ENCODE data around the gene AVPR2.

The AVPR2 gene

DNA sequence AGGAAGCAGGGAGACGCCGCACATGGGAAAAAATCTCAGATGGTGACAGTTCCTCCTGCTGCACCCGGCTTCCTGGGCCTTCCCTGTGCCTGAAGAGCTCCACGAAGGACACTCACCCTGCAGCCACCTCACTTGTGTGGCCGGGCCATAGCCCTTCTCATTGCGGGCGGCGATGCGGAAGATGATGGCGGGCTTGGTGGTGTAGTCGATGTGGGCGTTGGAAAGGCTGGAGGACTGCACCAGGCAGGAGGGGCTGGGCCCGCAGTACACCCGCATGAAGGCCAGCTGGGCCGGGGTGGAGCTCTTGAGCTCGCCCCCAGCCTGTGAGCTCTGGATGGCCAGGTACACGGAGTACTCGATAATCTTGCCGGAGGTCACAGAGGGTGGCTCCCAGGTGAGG, 45.7 kb downstream of the AVPR2 start:
- 0 out of 2 replicates have a peak, but pooled peaks cover 5% of the 10 kb centered on the region for H3K36me3 ChIP-seq (replicated peaks; ENCODE audit: insufficient read depth, low read length)
- peaks cover 3% of the 10 kb centered on the region; the same call in 1 of the 2 replicates for H3F3A ChIP-seq (ENCODE audit: insufficient read depth, low read length)
- no peak overlapping the region for H3K9ac ChIP-seq (ENCODE audit: low read length)
- no peak for DNase-seq
- H2AFZ ChIP-seq (ENCODE audit: low read length): no peak overlapping the region
- no peak overlapping the region for H3K27ac ChIP-seq (ENCODE audit: low read length)
- TF ChIP-seq EZH2phosphoT487 (IDR thresholded peaks at IDR 0.05; ENCODE audit: low read length) (no peak), EZH2 (optimal IDR thresholded peaks at IDR 0.05; ENCODE audit: low read depth, low read length) (no peak)
- TF ChIP-seq, protein P1, sequence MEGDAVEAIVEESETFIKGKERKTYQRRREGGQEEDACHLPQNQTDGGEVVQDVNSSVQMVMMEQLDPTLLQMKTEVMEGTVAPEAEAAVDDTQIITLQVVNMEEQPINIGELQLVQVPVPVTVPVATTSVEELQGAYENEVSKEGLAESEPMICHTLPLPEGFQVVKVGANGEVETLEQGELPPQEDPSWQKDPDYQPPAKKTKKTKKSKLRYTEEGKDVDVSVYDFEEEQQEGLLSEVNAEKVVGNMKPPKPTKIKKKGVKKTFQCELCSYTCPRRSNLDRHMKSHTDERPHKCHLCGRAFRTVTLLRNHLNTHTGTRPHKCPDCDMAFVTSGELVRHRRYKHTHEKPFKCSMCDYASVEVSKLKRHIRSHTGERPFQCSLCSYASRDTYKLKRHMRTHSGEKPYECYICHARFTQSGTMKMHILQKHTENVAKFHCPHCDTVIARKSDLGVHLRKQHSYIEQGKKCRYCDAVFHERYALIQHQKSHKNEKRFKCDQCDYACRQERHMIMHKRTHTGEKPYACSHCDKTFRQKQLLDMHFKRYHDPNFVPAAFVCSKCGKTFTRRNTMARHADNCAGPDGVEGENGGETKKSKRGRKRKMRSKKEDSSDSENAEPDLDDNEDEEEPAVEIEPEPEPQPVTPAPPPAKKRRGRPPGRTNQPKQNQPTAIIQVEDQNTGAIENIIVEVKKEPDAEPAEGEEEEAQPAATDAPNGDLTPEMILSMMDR (IDR thresholded peaks at IDR 0.05; ENCODE audit: low read length): no peak
- H3K9me2 ChIP-seq (replicated peaks; ENCODE audit: insufficient read depth, low read length): no peaks in the 10 kb centered on the region
- no peak overlapping the region for H3K4me2 ChIP-seq (ENCODE audit: low read depth, low read length)
- H3K9me3 ChIP-seq (replicated peaks; ENCODE audit: insufficient read depth, low read length): no peaks in the 10 kb centered on the region
- H3K4me1 ChIP-seq (ENCODE audit: low read length): no peaks in the 10 kb centered on the region
- H4K20me1 ChIP-seq (ENCODE audit: insufficient read depth, low read length): no peaks in the 10 kb centered on the region
- H3K79me2 ChIP-seq (ENCODE audit: low read length): peaks cover 14% of the 10 kb centered on the region; the same call in 1 of the 2 replicates
- no peak overlapping the region for H3K4me3 ChIP-seq (ENCODE audit: low read length)
- no peaks in the 10 kb centered on the region for H3K27me3 ChIP-seq (replicated peaks; ENCODE audit: insufficient read depth, low read length)

DNA sequence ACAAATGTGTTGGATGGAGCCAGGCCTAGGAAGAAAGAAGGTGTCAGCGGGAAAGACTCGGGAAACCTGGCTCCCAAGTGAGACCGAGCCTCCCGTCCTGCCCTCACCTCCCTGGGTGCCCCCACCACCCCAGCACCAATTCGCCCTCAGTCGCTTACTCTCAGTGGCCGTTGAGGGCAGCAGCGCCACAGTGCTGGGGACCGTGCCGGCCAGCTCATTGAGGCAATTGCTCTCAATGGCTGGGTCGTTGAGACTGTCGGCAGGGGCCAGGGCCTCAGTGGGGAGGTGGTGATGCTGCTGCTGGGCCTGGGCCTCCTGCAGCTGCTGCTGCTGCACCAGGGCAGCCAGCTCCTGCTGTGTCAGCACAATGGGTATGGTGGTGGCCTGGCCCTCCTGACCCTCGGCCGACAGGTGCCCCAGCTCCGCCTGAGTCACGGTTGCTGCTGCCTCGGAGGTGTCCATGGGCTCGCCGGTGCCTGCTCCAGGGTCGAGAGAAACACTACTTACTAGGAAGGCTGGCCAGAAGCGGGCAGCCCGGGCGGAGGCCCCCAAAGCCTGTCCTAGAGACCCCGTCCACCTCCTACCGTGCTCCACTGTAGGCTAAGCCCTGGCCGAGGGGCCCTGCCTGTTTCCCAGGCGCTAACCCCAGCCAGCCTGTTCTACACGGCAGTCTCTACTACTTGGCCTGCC, 47.4 kb downstream of the AVPR2 start:
- Histone ChIP-seq H3K4me2 (ENCODE audit: low read depth, low read length) (no peak overlapping the region), H3K4me1 (ENCODE audit: low read length) (no peaks in the 10 kb centered on the region), H3K27me3 (replicated peaks; ENCODE audit: insufficient read depth, low read length) (no peaks in the 10 kb centered on the region), H2AFZ (ENCODE audit: low read length) (no peak overlapping the region), H3K9me3 (replicated peaks; ENCODE audit: insufficient read depth, low read length) (no peaks in the 10 kb centered on the region), H3K27ac (ENCODE audit: low read length) (no peak overlapping the region), H3F3A (ENCODE audit: insufficient read depth, low read length) (peaks cover 3% of the 10 kb centered on the region; the same call in 1 of the 2 replicates), H3K9me2 (replicated peaks; ENCODE audit: insufficient read depth, low read length) (no peaks in the 10 kb centered on the region), H3K9ac (ENCODE audit: low read length) (no peak overlapping the region), H3K79me2 (ENCODE audit: low read length) (peaks cover 14% of the 10 kb centered on the region; the same call in 1 of the 2 replicates), H3K36me3 (replicated peaks; ENCODE audit: insufficient read depth, low read length) (0 out of 2 replicates have a peak, but pooled peaks cover 5% of the 10 kb centered on the region), H3K4me3 (ENCODE audit: low read length) (no peak overlapping the region), H4K20me1 (ENCODE audit: insufficient read depth, low read length) (no peaks in the 10 kb centered on the region)
- no peak for TF ChIP-seq EZH2phosphoT487 (IDR thresholded peaks at IDR 0.05; ENCODE audit: low read length)
- DNase-seq: no peak

DNA sequence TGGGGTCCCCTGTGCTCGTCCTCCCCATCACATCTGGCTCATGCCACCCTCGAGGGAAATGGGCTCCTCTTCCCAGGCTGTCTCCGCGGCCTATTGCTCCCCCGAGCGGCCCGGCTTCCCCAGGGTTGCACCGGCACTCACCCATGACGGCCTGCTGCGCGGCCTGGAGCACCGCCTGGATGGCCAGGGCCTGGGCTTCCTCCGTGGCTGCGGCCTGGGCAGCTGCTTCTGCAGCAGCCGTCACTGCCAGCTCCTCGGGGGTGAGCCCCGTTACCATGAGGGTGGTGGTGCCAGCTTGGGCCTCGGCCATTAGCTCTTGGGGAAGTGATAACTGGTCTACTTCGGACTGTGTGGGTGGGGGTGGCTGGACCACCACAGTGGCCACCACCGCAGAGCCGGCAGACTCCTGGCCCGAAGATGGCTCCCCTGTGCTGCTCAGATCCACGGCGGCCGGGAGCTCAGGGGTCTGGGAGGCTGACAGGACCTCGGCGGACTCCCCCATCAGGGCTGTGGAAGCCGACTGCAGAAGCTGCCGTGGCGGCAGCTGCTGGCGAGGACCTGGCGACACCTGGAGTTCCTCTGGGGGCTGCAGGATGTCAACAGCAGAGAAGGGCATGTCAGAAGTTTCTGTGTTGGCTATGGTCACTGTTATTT, 48.0 kb downstream of the AVPR2 start:
- Histone ChIP-seq H3K36me3 (replicated peaks; ENCODE audit: insufficient read depth, low read length) (peaks cover 5% of the 10 kb centered on the region; the same call in 1 of the 2 replicates), H3K9ac (ENCODE audit: low read length) (no peak overlapping the region), H4K20me1 (ENCODE audit: insufficient read depth, low read length) (no peaks in the 10 kb centered on the region), H3F3A (ENCODE audit: insufficient read depth, low read length) (peaks cover 3% of the 10 kb centered on the region; the same call in 1 of the 2 replicates), H3K4me3 (ENCODE audit: low read length) (no peak overlapping the region), H3K79me2 (ENCODE audit: low read length) (peaks cover 14% of the 10 kb centered on the region; the same call in 1 of the 2 replicates), H2AFZ (ENCODE audit: low read length) (no peak overlapping the region), H3K4me2 (ENCODE audit: low read depth, low read length) (no peak overlapping the region), H3K27me3 (replicated peaks; ENCODE audit: insufficient read depth, low read length) (no peaks in the 10 kb centered on the region), H3K27ac (ENCODE audit: low read length) (no peak overlapping the region), H3K4me1 (ENCODE audit: low read length) (no peaks in the 10 kb centered on the region), H3K9me2 (replicated peaks; ENCODE audit: insufficient read depth, low read length) (no peaks in the 10 kb centered on the region), H3K9me3 (replicated peaks; ENCODE audit: insufficient read depth, low read length) (no peaks in the 10 kb centered on the region)
- DNase-seq: no peak
- TF ChIP-seq EZH2phosphoT487 (IDR thresholded peaks at IDR 0.05; ENCODE audit: low read length) (no peak), EZH2 (optimal IDR thresholded peaks at IDR 0.05; ENCODE audit: low read depth, low read length) (no peak)
- TF ChIP-seq, protein P1 (IDR thresholded peaks at IDR 0.05; ENCODE audit: low read length): no peak
